ENCODE measurements around the gene TK1. TPM values are rescaled to one million over a fixed set of nuclear protein-coding genes. Genes with fewer than 3 reads are reported as not detected.

The TK1 gene
- total RNA-seq, 1 experiment from 2014 or later: 89.7 TPM

DNA sequence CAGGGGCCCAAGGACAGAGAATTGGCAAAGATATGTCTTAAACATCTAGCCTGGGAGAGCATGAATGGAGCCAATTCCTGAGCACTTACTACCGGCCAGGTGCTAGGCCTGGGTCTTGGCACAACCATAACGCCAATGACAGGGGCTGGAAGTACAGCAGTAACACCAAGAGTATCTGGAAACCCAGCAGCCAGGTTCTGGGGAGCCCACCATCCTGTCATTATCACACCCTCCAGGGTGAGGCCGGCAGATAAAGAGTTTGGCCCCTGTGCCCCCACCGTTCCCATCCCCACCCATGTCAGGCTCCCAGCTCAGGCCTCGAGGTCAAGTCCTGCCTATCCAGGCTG lies 56.8 kb downstream of the TK1 start:
- Mint-ChIP-seq H3K27ac (ENCODE audit: unreplicated experiment) (peak overlapping the region; percentile 87), H3K27me3 (ENCODE audit: unreplicated experiment) (no peaks in the 10 kb centered on the region), H3K36me3 (ENCODE audit: insufficient read depth, unreplicated experiment) (peaks cover 51% of the 10 kb centered on the region), H3K9me3 (ENCODE audit: low read depth, unreplicated experiment) (no peaks in the 10 kb centered on the region), H3K4me1 (ENCODE audit: low read depth, unreplicated experiment) (peaks cover 34% of the 10 kb centered on the region), H3K4me3 (ENCODE audit: low read depth, unreplicated experiment) (peak overlapping the region; percentile 88)
- TF ChIP-seq, protein P1, sequence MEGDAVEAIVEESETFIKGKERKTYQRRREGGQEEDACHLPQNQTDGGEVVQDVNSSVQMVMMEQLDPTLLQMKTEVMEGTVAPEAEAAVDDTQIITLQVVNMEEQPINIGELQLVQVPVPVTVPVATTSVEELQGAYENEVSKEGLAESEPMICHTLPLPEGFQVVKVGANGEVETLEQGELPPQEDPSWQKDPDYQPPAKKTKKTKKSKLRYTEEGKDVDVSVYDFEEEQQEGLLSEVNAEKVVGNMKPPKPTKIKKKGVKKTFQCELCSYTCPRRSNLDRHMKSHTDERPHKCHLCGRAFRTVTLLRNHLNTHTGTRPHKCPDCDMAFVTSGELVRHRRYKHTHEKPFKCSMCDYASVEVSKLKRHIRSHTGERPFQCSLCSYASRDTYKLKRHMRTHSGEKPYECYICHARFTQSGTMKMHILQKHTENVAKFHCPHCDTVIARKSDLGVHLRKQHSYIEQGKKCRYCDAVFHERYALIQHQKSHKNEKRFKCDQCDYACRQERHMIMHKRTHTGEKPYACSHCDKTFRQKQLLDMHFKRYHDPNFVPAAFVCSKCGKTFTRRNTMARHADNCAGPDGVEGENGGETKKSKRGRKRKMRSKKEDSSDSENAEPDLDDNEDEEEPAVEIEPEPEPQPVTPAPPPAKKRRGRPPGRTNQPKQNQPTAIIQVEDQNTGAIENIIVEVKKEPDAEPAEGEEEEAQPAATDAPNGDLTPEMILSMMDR (IDR thresholded peaks at IDR 0.05; ENCODE audit: unreplicated experiment): no peak
- no peak for DNase-seq
- intact Hi-C loops (cut with micrococcal nuclease; ENCODE audit: unreplicated experiment): no loop called here
- CTCF ChIA-PET: no interaction called here
- no TSS peak for BruUV-seq (replicated peaks)

DNA sequence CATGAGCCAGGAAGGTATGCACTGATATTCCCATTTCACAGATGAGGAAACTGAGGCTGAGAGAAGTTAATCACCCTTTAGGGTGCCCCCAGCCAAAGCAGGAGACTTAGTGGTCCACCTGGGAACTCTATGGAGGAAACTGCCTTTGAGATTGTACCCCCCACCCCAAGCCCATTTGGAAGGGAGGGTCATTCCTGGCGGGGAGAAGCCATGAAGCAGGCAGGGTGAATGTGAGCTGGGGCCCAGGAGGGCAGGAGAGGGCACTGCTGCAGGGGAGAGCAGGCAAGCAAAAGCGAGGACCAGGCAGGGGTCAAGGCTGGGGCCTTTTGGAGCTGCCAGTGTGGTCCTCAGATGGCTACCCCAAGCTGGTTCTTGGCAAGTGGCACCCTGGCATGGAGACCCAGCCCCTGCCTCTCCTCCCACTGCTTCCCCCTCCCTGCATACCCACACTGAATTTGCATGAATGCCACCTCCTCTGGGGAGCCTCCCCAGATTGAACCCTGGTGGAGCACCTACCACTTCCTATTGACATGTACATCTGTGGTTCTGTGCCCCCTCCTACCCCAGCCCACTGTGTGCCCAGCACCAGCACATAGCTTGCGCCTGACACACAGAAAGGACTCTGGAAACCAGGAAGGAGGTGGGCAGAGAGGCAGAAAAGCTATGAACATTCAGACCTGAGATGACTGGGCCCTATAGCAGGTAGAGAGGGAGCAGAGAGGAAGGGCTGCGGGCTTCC lies 57.3 kb downstream of the TK1 start:
- no peak for DNase-seq
- Mint-ChIP-seq H3K27ac (ENCODE audit: unreplicated experiment) (peak overlapping the region; percentile 87), H3K9me3 (ENCODE audit: low read depth, unreplicated experiment) (no peaks in the 10 kb centered on the region), H3K36me3 (ENCODE audit: insufficient read depth, unreplicated experiment) (peaks cover 52% of the 10 kb centered on the region), H3K4me3 (ENCODE audit: low read depth, unreplicated experiment) (peak overlapping the region; percentile 88), H3K27me3 (ENCODE audit: unreplicated experiment) (no peaks in the 10 kb centered on the region), H3K4me1 (ENCODE audit: low read depth, unreplicated experiment) (peaks cover 34% of the 10 kb centered on the region)
- intact Hi-C loops (cut with micrococcal nuclease; ENCODE audit: unreplicated experiment): no loop called here
- TF ChIP-seq, protein P1 (IDR thresholded peaks at IDR 0.05; ENCODE audit: unreplicated experiment): no peak
- CTCF ChIA-PET: interaction anchor here (0.8 to 2.3 kb wide), 2 partner anchors 9 to 15 kb away, joined by 5 read pairs; no protein-coding TSS in a partner anchor
- BruUV-seq (replicated peaks): no TSS peak

DNA sequence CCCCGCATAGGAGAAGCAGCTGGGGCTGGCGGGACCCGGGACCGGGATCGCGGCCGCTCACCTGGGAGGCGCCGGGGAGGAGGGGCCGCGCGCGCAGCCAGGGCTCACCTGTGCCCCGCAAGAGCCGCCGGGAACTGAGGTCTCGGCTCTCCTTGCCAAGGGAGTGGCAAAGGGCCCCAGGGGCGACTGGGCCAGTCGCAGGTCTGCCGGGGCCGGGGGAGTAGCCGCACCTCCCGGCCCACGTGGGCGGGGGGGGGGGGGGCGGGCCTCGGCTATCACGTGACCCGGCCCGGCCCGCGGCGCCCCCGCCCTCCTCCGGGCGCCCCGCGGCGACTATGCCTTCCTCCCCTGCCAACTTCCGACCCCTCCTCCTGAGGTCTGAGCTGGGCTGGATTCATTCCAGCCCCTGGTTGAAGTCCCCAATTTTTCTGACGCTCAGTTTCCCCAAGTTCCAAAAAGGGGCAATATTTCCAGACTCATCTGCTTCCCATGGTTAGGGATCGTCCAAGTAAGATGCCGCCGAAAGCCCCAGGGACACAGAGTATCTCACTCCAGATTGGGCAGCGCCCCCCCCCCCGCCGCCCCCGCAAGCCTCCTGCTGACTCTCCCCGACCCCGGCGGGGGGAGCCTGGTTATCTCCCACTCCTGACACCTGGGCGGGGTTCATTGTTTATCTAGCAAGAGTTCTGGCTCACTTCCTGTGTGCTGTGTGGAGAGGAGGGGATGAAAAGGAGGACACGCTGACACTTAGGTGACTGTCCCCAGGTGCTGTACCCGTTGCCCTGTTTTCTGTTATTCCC lies 58.1 kb downstream of the TK1 start, which contains the start of gene TMC6:
Gene TMC6 (minus strand): TSS at position 205 of the 800 bp plus-strand sequence. CDS start 1,923 bp downstream, outside the sequence.
- Mint-ChIP-seq H3K4me1 (ENCODE audit: low read depth, unreplicated experiment) (peaks cover 28% of the 10 kb centered on the region), H3K27ac (ENCODE audit: unreplicated experiment) (peak within 1 kb of the TSS; percentile 87), H3K4me3 (ENCODE audit: low read depth, unreplicated experiment) (peak within 1 kb of the TSS; percentile 88), H3K9me3 (ENCODE audit: low read depth, unreplicated experiment) (no peaks in the 10 kb centered on the region), H3K27me3 (ENCODE audit: unreplicated experiment) (no peaks in the 10 kb centered on the region), H3K36me3 (ENCODE audit: insufficient read depth, unreplicated experiment) (peaks cover 55% of the 10 kb centered on the region)
- TF ChIP-seq, protein P1 (IDR thresholded peaks at IDR 0.05; ENCODE audit: unreplicated experiment): no peak
- BruUV-seq (replicated peaks): no TSS peak
- peak; percentile 79 for DNase-seq
- CTCF ChIA-PET: interaction anchor here (0.6 to 2.3 kb wide), 7 partner anchors 8 to 78 kb away, joined by 3 to 7 read pairs (median 5); partner anchors contain the start of genes AFMID and TK1
- intact Hi-C loops (cut with micrococcal nuclease; ENCODE audit: unreplicated experiment): no loop called here

DNA sequence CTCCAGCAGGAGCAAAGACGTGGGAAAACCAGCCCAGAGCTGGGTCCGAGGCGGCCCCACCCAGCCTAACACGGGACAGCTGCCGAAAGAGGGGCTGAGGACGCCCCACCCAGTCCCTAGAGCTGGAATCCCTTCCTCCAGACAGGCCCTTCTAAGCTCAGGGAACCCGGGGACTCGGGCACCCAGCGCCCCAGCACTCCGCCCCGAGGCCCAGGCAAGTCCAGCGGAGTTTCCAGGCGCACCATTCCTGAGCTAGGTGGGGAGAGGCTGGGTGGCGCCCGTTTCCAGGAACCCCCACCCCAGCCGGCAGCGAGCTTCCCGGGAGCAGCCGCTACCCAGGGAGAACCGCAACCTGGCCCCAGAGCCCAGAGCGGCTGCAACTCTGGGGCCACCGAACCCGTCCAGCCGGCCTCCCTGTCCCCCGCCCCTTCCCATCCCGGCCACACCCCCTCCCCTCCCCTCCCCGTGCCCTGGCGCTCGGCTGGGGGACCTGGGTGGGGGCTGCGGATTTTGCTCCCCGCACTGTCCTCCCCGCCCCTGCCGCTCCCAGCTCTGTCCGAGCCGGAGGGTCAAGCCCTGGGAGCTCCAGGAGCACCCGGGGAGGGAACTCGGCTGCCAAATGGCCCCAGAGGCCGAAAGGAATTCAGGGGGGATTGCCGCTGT lies 58.8 kb downstream of the TK1 start:
- Mint-ChIP-seq H3K4me3 (ENCODE audit: low read depth, unreplicated experiment) (peak overlapping the region; percentile 88), H3K27ac (ENCODE audit: unreplicated experiment) (peak overlapping the region; percentile 58), H3K27me3 (ENCODE audit: unreplicated experiment) (no peaks in the 10 kb centered on the region), H3K4me1 (ENCODE audit: low read depth, unreplicated experiment) (peaks cover 24% of the 10 kb centered on the region), H3K9me3 (ENCODE audit: low read depth, unreplicated experiment) (no peaks in the 10 kb centered on the region), H3K36me3 (ENCODE audit: insufficient read depth, unreplicated experiment) (peaks cover 59% of the 10 kb centered on the region)
- CTCF ChIA-PET: interaction anchor here (0.6 to 2.3 kb wide), 12 partner anchors 12 to 123 kb away, joined by 3 to 7 read pairs (median 4); partner anchors contain the start of genes AFMID and TK1
- intact Hi-C loops (cut with micrococcal nuclease; ENCODE audit: unreplicated experiment): no loop called here
- BruUV-seq (replicated peaks): no TSS peak
- DNase-seq: peak; percentile 63
- TF ChIP-seq, protein P1 (IDR thresholded peaks at IDR 0.05; ENCODE audit: unreplicated experiment): no peak
